GDM1 (cell line): ENCODE data around the gene RSKR.
A peak's percentile ranks its signal among the peaks of the same experiment; 100 is the strongest.
"Not testable (repeated sequence)": the region's sequence is repeated elsewhere in the genome, so short reads cannot be mapped to it uniquely, and the experiment has no call there.

Source experiments
- DNase-seq: peaks from one replicate; lab custom pipeline; 2025; lab: John Stamatoyannopoulos, UW

The RSKR gene

GRCh38 chr17:28577466-28577824, 36.5 kb downstream of the RSKR start:
- no peak for DNase-seq

GRCh38 chr17:28576758-28577465, 37.1 kb downstream of the RSKR start, which contains the start of gene ALDOC:
Gene ALDOC, minus strand, starts transcription at chr17:28576895. Its CDS starts 1,363 bp downstream, at chr17:28575532.
- peak; percentile 74 for DNase-seq

- not testable (repeated sequence) for DNase-seq
Measured at GRCh38 chr17:28576016-28576415, 38.0 kb downstream of the RSKR start.

- DNase-seq, result no peak
Measured at GRCh38 chr17:28575126-28575795, 38.7 kb downstream of the RSKR start.

GRCh38 chr17:28574526-28574925, 39.5 kb downstream of the RSKR start:
- no peak for DNase-seq

GRCh38 chr17:28573966-28574480, 40.0 kb downstream of the RSKR start:
- no peak for DNase-seq

GRCh38 chr17:28573521-28573920, 40.5 kb downstream of the RSKR start:
- DNase-seq, result no peak

GRCh38 chr17:28573040-28573380, 41.0 kb downstream of the RSKR start:
- DNase-seq, result no peak

- DNase-seq, result no peak
Measured at GRCh38 chr17:28572259-28573039, 41.5 kb downstream of the RSKR start.

GRCh38 chr17:28571361-28572122, 42.4 kb downstream of the RSKR start, which contains the start of gene PIGS:
Gene PIGS, minus strand, starts transcription at chr17:28571524. Its CDS starts 28 bp downstream, at chr17:28571496.
- DNase-seq, result peak; percentile 91

- no peak for DNase-seq
Measured at GRCh38 chr17:28570716-28571360, 43.1 kb downstream of the RSKR start.

- DNase-seq, result no peak
Measured at GRCh38 chr17:28569446-28569845, 44.5 kb downstream of the RSKR start.

- DNase-seq, result peak; percentile 15
Measured at GRCh38 chr17:28567604-28568003, 46.4 kb downstream of the RSKR start.

GRCh38 chr17:28563475-28563874, 50.5 kb downstream of the RSKR start:
- DNase-seq, result no peak
